ENCODE data around the gene TOM1L2.

GRCh38 chr17:17970699-17971430 is 1.3 kb downstream of the TOM1L2 start:
- TF ChIP-seq POLR2A (IDR thresholded peaks at IDR 0.05) (no peak), CTCF (IDR thresholded peaks at IDR 0.05) (no peak)

Measured in adrenal gland (tissue), 5 donors.